ENCODE data around the gene POLR2A. TPM values are rescaled to one million over a fixed set of nuclear protein-coding genes. Genes with fewer than 3 reads are reported as not detected.

Gene POLR2A
- total and polyA plus RNA-seq, 2 of the 13 experiments (the other 11 are each of a cell fraction or from before 2014, with no cell fraction given), result 17.8 to 18.3 TPM

- ChIA-PET POLR2A (interaction anchor here (0.9 to 3.5 kb wide), 8 partner anchors 8 to 104 kb away, joined by 3 to 35 read pairs (median 6); partner anchors contain the start of genes CD68, CHRNB1, MPDU1 and PLSCR3), CTCF (ENCODE audit: low intra/inter-chr PET ratio, low total read pairs) (no interaction called here)
- intact Hi-C loops (cut with micrococcal nuclease; ENCODE audit: unreplicated experiment) (loop anchor here (5.0 kb wide), 3 partner anchors 33 to 123 kb away; partner anchors contain the start of genes CHRNB1, TMEM256 and TMEM95), in situ Hi-C loops (cut with HindIII; ENCODE audit: extremely low pct_ligation_motif_present, low pct_unique_long_range_greater_than_20kb) (no loop called here)
- peak overlapping the region; percentile 69 to 86 (median 79) for H3K4me3 ChIP-seq (replicated peaks in 1 of 3; ENCODE audit: insufficient read depth in 1 of 3, low read depth in 2 of 3, low read length in 3 of 3)
- H3K36me3 ChIP-seq (replicated peaks in 1 of 2; ENCODE audit: control insufficient read depth in 1 of 2, insufficient read depth in 2 of 2, low read length in 2 of 2), result no peaks in the 10 kb centered on the region
- 0% methylated on average over 4 of the region's 8 CpGs for WGBS (ENCODE audit: low lambda C conversion rate)
- peak overlapping the region; percentile 75 for H3K4me2 ChIP-seq (ENCODE audit: low read depth, low read length)
- no peak overlapping the region for H2AFZ ChIP-seq (ENCODE audit: low read length)
- H3K79me2 ChIP-seq (ENCODE audit: insufficient read depth, low read length), result peaks cover 44% of the 10 kb centered on the region
- H3K4me1 ChIP-seq (ENCODE audit: insufficient read depth, low read length), result peaks cover 68% of the 10 kb centered on the region
- no peaks in the 10 kb centered on the region for H3K9me3 ChIP-seq (ENCODE audit: low read length)
- no peak for DNase-seq (ENCODE audit: low spot score)
- peaks cover 27% of the 10 kb centered on the region for H4K20me1 ChIP-seq (ENCODE audit: insufficient read depth, low read length)
- no peak for FAIRE-seq
- no peak for ATAC-seq
- H3K9ac ChIP-seq (ENCODE audit: insufficient read depth, low read depth, low read length), result peak overlapping the region; percentile 67
- peak overlapping the region; percentile 75 for H3K27ac ChIP-seq (ENCODE audit: extremely low read length, insufficient read depth, low read length)
- BruUV-seq (replicated peaks), result no TSS peak
- H3K27me3 ChIP-seq (ENCODE audit: control insufficient read depth in 1 of 2, insufficient read depth in 2 of 2, low read length in 2 of 2), result no peaks in the 10 kb centered on the region; a peak in 2 of 5 replicates
- TF ChIP-seq ZBTB39 (CRISPR knock-in tag; IDR thresholded peaks at IDR 0.05), result 0 out of 2 replicates have a peak, but pooled peaks have one; percentile 41
- 0 out of 2 replicates have a peak, but pooled peaks have one; percentile 9 for TF ChIP-seq KDM2A (CRISPR knock-in tag; IDR thresholded peaks at IDR 0.05; ENCODE audit: borderline replicate concordance, low read depth)
- no peak for TF ChIP-seq ATF1 (CRISPR knock-in tag; IDR thresholded peaks at IDR 0.05)
- 0 out of 2 replicates have a peak, but pooled peaks have one; percentile 42 for TF ChIP-seq ZNF598 (CRISPR knock-in tag; IDR thresholded peaks at IDR 0.05; ENCODE audit: borderline replicate concordance)
- peak; percentile 19; the same call in 1 of the 2 replicates for TF ChIP-seq SIN3A (IDR thresholded peaks at IDR 0.05; ENCODE audit: borderline replicate concordance, low read depth, low read length)
- no peak for TF ChIP-seq ZNF780A (CRISPR knock-in tag; IDR thresholded peaks at IDR 0.05)
- no peak for TF ChIP-seq GTF3A (CRISPR knock-in tag; conservative IDR thresholded peaks at IDR 0.05)
- peak; percentile 89 for TF ChIP-seq ZFX (CRISPR knock-in tag; IDR thresholded peaks at IDR 0.05; ENCODE audit: low read depth)
- TF ChIP-seq ZNF891 (CRISPR knock-in tag; IDR thresholded peaks at IDR 0.05), result 0 out of 2 replicates have a peak, but pooled peaks have one; percentile 18
- TF ChIP-seq, protein P1, sequence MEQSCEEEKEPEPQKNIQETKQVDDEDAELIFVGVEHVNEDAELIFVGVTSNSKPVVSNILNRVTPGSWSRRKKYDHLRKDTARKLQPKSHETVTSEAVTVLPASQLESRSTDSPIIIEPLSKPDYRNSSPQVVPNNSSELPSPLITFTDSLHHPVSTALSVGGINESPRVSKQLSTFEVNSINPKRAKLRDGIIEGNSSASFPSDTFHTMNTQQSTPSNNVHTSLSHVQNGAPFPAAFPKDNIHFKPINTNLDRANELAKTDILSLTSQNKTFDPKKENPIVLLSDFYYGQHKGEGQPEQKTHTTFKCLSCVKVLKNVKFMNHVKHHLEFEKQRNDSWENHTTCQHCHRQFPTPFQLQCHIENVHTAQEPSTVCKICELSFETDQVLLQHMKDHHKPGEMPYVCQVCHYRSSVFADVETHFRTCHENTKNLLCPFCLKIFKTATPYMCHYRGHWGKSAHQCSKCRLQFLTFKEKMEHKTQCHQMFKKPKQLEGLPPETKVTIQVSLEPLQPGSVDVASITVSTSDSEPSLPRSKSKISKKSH (CRISPR knock-in tag; IDR thresholded peaks at IDR 0.05; ENCODE audit: borderline replicate concordance), result 0 out of 2 replicates have a peak, but pooled peaks have one; percentile 5
- 0 out of 2 replicates have a peak, but pooled peaks have one; percentile 15 for TF ChIP-seq ZC3H4 (CRISPR knock-in tag; IDR thresholded peaks at IDR 0.05; ENCODE audit: borderline replicate concordance)
- no peak for TF ChIP-seq SETDB1 (CRISPR knock-in tag; IDR thresholded peaks at IDR 0.05; ENCODE audit: borderline replicate concordance)
- peak; percentile 11; the same call in 1 of the 2 replicates for TF ChIP-seq SPEN (CRISPR knock-in tag; IDR thresholded peaks at IDR 0.05; ENCODE audit: low read depth)
- 0 out of 2 replicates have a peak, but pooled peaks have one; percentile 9 for TF ChIP-seq AHDC1 (CRISPR knock-in tag; IDR thresholded peaks at IDR 0.05; ENCODE audit: borderline replicate concordance)
- 0 out of 2 replicates have a peak, but pooled peaks have one; percentile 12 for TF ChIP-seq KDM5A (IDR thresholded peaks at IDR 0.05; ENCODE audit: borderline replicate concordance, low read length)
Observed at GRCh38 chr17:7480089-7480384, 4.1 kb upstream of the POLR2A start.

Measured in HepG2 (cell line).